GM12878 (cell line): ENCODE data around the gene COMT. TPM values are rescaled to one million over a fixed set of nuclear protein-coding genes. Genes with fewer than 3 reads are reported as not detected.

ENCODE experiments used
- ATAC-seq: fragments of 200-7000 bp; cut with Tn5 transposase; 3 replicates; pipeline ENCODE4 v1.9.1; 2020; ENCODE audit warnings: mild to moderate bottlenecking, moderate library complexity
- BruUV-seq: library from RNA; stranded (reverse); fragments of 400-500 nt; replicated peaks from 2 replicates; lab custom pipeline; 2021; lab: Mats Ljungman, UMichigan
- CTCF ChIA-PET: fragments of 300-600 bp; sonication (Branson Sonifier 250); formaldehyde crosslinking; extraction: SDS; loops from one replicate; lab custom pipeline; 2021; ENCODE audit warnings: inconsistent platforms; lab: Yijun Ruan, JAX
- POLR2A ChIA-PET: fragments of 350-600 bp; formaldehyde crosslinking; extraction: SDS; loops from one replicate; lab custom pipeline; 2021; ENCODE audit warnings: inconsistent platforms; lab: Charles Lee
- RAD21 ChIA-PET: fragments of 300-600 bp; sonication (Branson Sonifier 250); formaldehyde crosslinking; loops from one replicate; lab custom pipeline; 2023; ENCODE audit warnings: antibody characterized with exemption; ENCODE audit not compliant: unreplicated experiment; lab: Charles Lee
- SMC1A ChIA-PET: fragments of 300-600 bp; sonication (Branson Sonifier 250); formaldehyde crosslinking; loops from one replicate; lab custom pipeline; 2023; ENCODE audit not compliant: unreplicated experiment, uncharacterized antibody; lab: Charles Lee
- DNase-seq: peaks from one replicate; pipeline ENCODE4 v3.0.0-alpha.2; 2011; ENCODE audit warnings: low read depth, low spot score
- FAIRE-seq: peaks from 3 replicates; lab custom pipeline; 2011; peaks lifted over from hg19 to GRCh38; lab: Jason Lieb, UNC
- H2AFZ ChIP-seq: 2 replicates; pipeline ENCODE4 v1.6.0; 2011; ENCODE audit warnings: low read depth, low read length, control low read depth; ENCODE audit not compliant: control insufficient read depth
- H3K27ac ChIP-seq: 2 replicates; pipeline ENCODE4 v1.5.1; 2011; ENCODE audit warnings: control low read depth; ENCODE audit not compliant: control insufficient read depth, insufficient read depth
- H3K27me3 ChIP-seq, 2 experiments: replicated peaks in 1 of 2; 2 replicates each; pipeline versions ENCODE4 v1.6.0 to v1.6.1; 2011; ENCODE audit warnings: low read length in 1 of 2; ENCODE audit not compliant: control insufficient read depth in 2 of 2, insufficient read depth in 2 of 2
- H3K36me3 ChIP-seq, 2 experiments: 2 replicates each; pipeline ENCODE4 v1.5.1; 2011; ENCODE audit warnings: low read length in 1 of 2; ENCODE audit not compliant: control insufficient read depth in 2 of 2, insufficient read depth in 2 of 2
- H3K4me1 ChIP-seq: 2 replicates; pipeline ENCODE4 v1.6.1; 2011; ENCODE audit warnings: mild to moderate bottlenecking, low read length, moderate library complexity, mixed read lengths; ENCODE audit not compliant: control insufficient read depth, insufficient read depth
- H3K4me2 ChIP-seq: 2 replicates; pipeline ENCODE4 v1.6.0; 2011; ENCODE audit warnings: control low read depth; ENCODE audit not compliant: control insufficient read depth, insufficient read depth
- H3K4me3 ChIP-seq: fragments of 200-600 bp; sonication (generic); 2 replicates; pipeline ENCODE4 v1.5.1; 2016
- H3K79me2 ChIP-seq: 2 replicates; pipeline ENCODE4 v1.6.0; 2011; ENCODE audit warnings: low read length; ENCODE audit not compliant: control insufficient read depth, insufficient read depth
- H3K9ac ChIP-seq: 2 replicates; pipeline ENCODE4 v1.8.0; 2011; ENCODE audit warnings: low read length, control low read depth, mixed read lengths; ENCODE audit not compliant: control insufficient read depth, insufficient read depth
- H3K9me3 ChIP-seq: replicated peaks from 3 replicates; pipeline ENCODE4 v1.5.1; 2011; ENCODE audit warnings: mild to moderate bottlenecking, low read length; ENCODE audit not compliant: control insufficient read depth, insufficient read depth
- H4K20me1 ChIP-seq: 2 replicates; pipeline ENCODE4 v1.6.0; 2011; ENCODE audit not compliant: control insufficient read depth, insufficient read depth
- CBX3 ChIP-seq: fragments of 200-600 bp; sonication (generic); IDR thresholded peaks from 2 replicates; pipeline ENCODE4 v1.6.1; 2016; ENCODE audit warnings: low read depth, borderline replicate concordance
- EZH2 ChIP-seq: IDR thresholded peaks from 2 replicates; pipeline ENCODE4 v1.6.1; 2012; ENCODE audit warnings: low read depth, mild to moderate bottlenecking, control low read depth, inconsistent platforms, low read length, borderline replicate concordance; ENCODE audit not compliant: control insufficient read depth
- FOS ChIP-seq: IDR thresholded peaks from 3 replicates; pipeline ENCODE4 v1.6.1; 2011; ENCODE audit warnings: borderline replicate concordance; ENCODE audit not compliant: insufficient read length; ENCODE audit errors: extremely low read depth
- HDAC2 ChIP-seq: fragments of 200-600 bp; sonication (generic); IDR thresholded peaks from 2 replicates; pipeline ENCODE4 v1.6.1; 2017
- IKZF1 ChIP-seq: fragments of 450-650 bp; conservative IDR thresholded peaks from 2 replicates; pipeline ENCODE4 v1.6.1; 2017; ENCODE audit warnings: antibody characterized with exemption, mild to moderate bottlenecking
- MYC ChIP-seq: IDR thresholded peaks from 2 replicates; pipeline ENCODE4 v1.6.1; 2011; ENCODE audit warnings: mild to moderate bottlenecking, low read length, moderate library complexity, inconsistent platforms; ENCODE audit not compliant: insufficient read depth, insufficient replicate concordance, insufficient read length, severe bottlenecking
- NFIC ChIP-seq: IDR thresholded peaks from 2 replicates; pipeline ENCODE4 v1.6.1; 2012; ENCODE audit warnings: low read depth, mild to moderate bottlenecking, inconsistent platforms, low read length, moderate library complexity
- RAD51 ChIP-seq: fragments of 450-650 bp; IDR thresholded peaks from 2 replicates; pipeline ENCODE4 v1.6.1; 2016; ENCODE audit warnings: moderate library complexity, mild to moderate bottlenecking, inconsistent platforms
- SREBF1 ChIP-seq: IDR thresholded peaks from 2 replicates; pipeline ENCODE4 v1.6.1; 2012; ENCODE audit warnings: mild to moderate bottlenecking, low read length
- TCF3 ChIP-seq: IDR thresholded peaks from 2 replicates; pipeline ENCODE4 v1.6.1; 2012; ENCODE audit warnings: low read depth, mild to moderate bottlenecking, low read length, borderline replicate concordance; ENCODE audit not compliant: insufficient read depth
- WGBS: methylation state at CpG from one replicate; pipeline ENCODE4 v1.1.6; 2016; ENCODE audit warnings: low lambda C conversion rate; ENCODE audit not compliant: insufficient replicate concordance, insufficient coverage; ENCODE audit errors: missing lambda C conversion rate; 5-methylcytosine and 5-hydroxymethylcytosine counted together
- in situ Hi-C: fragments of 300-500 bp; cut with MboI; formaldehyde crosslinking; loops from 9 replicates; pipeline ENCODE4 v1.14.3; 2018; ENCODE audit warnings: mixed read lengths
- intact Hi-C: fragments of 100-400 bp; cut with micrococcal nuclease; formaldehyde crosslinking; loops from one replicate; pipeline ENCODE4 v1.14.2; 2022; ENCODE audit not compliant: unreplicated experiment
- polyA plus RNA-seq, 11 experiments: library from polyadenylated mRNA; depleted of rRNA in 4 of 11; unstranded in 6 of 11; stranded (reverse) in 5 of 11; fragments of >200 nt; fragmentation: Nextera tagmentation in 4 of 11; fragmentation: Illumina TruSeq in 1 of 11; extraction: Ambion mirVana in 4 of 11; extraction: Trizol in 1 of 11; gene quantifications; 1 replicate in 1 of 11; 2 replicates in 10 of 11; pipeline versions ENCODE4 v1.2.1 to v1.2.3, GENCODE V29; 2011 to 2016; ENCODE audit warnings: inconsistent platforms in 2 of 11, missing spikeins in 2 of 11, low read depth in 1 of 11
- total RNA-seq, 4 experiments: library from RNA; depleted of rRNA in 3 of 4; stranded (reverse); fragments of >200 nt in 3 of 4; fragmentation: Illumina TruSeq in 1 of 4; extraction: Trizol in 1 of 4; gene quantifications; 2 replicates each; pipeline versions ENCODE4 v1.2.1 to v1.2.3, GENCODE V29; 2013 to 2021
- TF ChIP-seq, protein P1 (sequence below): fragments of 150-350 bp; IDR thresholded peaks from 2 replicates; pipeline ENCODE4 v1.6.1; 2016; ENCODE audit warnings: low read depth, low read length
- TF ChIP-seq, protein P2 (sequence below): IDR thresholded peaks from 2 replicates; pipeline ENCODE4 v1.6.1; 2011; ENCODE audit warnings: low read depth, low read length, improper control_type of control experiment, borderline replicate concordance
- TF ChIP-seq, protein P3 (sequence below): IDR thresholded peaks from 2 replicates; pipeline ENCODE4 v1.6.1; 2011; ENCODE audit warnings: borderline replicate concordance, low read depth, mild to moderate bottlenecking, moderate library complexity, low read length; ENCODE audit not compliant: insufficient read depth, poor library complexity, severe bottlenecking
- TF ChIP-seq, protein P4 (sequence below): fragments of 450-650 bp; IDR thresholded peaks from 2 replicates; pipeline ENCODE4 v1.6.1; 2017; ENCODE audit warnings: low read depth, mild to moderate bottlenecking, moderate library complexity

Gene COMT
- total and polyA plus RNA-seq, 10 of the 15 experiments (the other 5 are each of a cell fraction or from before 2014, with no cell fraction given), result 4.5 to 152 (median 66.1) TPM

DNA sequence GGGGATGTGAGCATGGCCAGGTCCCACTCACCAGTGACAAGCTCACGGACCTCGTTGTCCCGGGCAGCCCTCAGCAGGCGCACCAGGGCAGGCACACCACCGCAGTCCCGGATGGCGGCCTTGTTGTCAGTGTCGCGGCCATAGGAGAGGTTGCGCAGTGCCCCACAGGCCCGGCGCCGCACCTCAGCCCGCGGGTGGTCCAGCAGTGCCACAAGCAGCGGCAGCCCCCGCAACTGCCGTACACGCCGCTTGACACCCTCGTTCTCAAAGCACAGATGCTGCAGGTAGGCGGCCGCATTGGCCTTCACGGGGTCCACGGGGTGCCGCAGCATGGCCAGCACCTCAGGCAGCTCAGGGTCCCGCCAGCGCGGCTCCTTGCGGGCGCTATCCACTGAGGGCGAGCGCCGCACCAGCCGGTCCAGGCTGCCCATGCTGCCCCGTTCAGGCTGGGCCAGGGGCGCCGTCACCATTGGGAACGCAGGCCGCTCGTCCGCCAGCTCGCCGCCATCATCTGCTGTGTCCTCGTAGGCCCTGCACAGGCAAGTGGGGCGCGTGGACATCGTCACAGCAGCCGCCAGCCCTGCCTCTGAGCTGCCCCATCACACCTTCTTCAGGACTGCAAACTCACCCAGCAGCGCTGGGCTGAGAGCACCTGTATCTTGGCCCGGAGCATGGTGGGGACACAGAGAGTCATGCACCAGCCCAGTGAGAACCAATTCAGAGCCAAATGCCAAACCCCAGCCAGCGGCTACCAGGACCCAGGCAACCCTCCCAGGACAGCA is 38.3 kb downstream of the COMT start:
- RAD21 ChIA-PET, result no interaction called here
- ATAC-seq (no peak), FAIRE-seq (no peak), DNase-seq (no peak)
- Histone ChIP-seq H3K36me3 (no peaks in the 10 kb centered on the region; a peak in 1 of 4 replicates), H3K4me2 (no peak overlapping the region), H3K9me3 (no peaks in the 10 kb centered on the region), H3K79me2 (no peaks in the 10 kb centered on the region), H4K20me1 (no peaks in the 10 kb centered on the region), H3K27me3 (no peaks in the 10 kb centered on the region), H3K27ac (no peak overlapping the region), H3K9ac (no peak overlapping the region), H3K4me3 (no peak overlapping the region), H3K4me1 (no peaks in the 10 kb centered on the region), H2AFZ (no peak overlapping the region)
- 69% methylated on average over 50 of the region's 52 CpGs for WGBS
- in situ Hi-C loops (no loop called here), intact Hi-C loops (no loop called here)
- TF ChIP-seq SREBF1 (no peak), IKZF1 (no peak), RAD51 (no peak), FOS (no peak), NFIC (no peak), CBX3 (no peak), EZH2 (no peak), HDAC2 (no peak), TCF3 (no peak), MYC (no peak)
- TF ChIP-seq, protein P1, sequence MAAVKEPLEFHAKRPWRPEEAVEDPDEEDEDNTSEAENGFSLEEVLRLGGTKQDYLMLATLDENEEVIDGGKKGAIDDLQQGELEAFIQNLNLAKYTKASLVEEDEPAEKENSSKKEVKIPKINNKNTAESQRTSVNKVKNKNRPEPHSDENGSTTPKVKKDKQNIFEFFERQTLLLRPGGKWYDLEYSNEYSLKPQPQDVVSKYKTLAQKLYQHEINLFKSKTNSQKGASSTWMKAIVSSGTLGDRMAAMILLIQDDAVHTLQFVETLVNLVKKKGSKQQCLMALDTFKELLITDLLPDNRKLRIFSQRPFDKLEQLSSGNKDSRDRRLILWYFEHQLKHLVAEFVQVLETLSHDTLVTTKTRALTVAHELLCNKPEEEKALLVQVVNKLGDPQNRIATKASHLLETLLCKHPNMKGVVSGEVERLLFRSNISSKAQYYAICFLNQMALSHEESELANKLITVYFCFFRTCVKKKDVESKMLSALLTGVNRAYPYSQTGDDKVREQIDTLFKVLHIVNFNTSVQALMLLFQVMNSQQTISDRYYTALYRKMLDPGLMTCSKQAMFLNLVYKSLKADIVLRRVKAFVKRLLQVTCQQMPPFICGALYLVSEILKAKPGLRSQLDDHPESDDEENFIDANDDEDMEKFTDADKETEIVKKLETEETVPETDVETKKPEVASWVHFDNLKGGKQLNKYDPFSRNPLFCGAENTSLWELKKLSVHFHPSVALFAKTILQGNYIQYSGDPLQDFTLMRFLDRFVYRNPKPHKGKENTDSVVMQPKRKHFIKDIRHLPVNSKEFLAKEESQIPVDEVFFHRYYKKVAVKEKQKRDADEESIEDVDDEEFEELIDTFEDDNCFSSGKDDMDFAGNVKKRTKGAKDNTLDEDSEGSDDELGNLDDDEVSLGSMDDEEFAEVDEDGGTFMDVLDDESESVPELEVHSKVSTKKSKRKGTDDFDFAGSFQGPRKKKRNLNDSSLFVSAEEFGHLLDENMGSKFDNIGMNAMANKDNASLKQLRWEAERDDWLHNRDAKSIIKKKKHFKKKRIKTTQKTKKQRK, result no peak
- TF ChIP-seq, protein P2, sequence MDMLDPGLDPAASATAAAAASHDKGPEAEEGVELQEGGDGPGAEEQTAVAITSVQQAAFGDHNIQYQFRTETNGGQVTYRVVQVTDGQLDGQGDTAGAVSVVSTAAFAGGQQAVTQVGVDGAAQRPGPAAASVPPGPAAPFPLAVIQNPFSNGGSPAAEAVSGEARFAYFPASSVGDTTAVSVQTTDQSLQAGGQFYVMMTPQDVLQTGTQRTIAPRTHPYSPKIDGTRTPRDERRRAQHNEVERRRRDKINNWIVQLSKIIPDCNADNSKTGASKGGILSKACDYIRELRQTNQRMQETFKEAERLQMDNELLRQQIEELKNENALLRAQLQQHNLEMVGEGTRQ, result no peak
- TF ChIP-seq, protein P3, sequence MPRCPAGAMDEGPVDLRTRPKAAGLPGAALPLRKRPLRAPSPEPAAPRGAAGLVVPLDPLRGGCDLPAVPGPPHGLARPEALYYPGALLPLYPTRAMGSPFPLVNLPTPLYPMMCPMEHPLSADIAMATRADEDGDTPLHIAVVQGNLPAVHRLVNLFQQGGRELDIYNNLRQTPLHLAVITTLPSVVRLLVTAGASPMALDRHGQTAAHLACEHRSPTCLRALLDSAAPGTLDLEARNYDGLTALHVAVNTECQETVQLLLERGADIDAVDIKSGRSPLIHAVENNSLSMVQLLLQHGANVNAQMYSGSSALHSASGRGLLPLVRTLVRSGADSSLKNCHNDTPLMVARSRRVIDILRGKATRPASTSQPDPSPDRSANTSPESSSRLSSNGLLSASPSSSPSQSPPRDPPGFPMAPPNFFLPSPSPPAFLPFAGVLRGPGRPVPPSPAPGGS, result no peak
- TF ChIP-seq, protein P4, sequence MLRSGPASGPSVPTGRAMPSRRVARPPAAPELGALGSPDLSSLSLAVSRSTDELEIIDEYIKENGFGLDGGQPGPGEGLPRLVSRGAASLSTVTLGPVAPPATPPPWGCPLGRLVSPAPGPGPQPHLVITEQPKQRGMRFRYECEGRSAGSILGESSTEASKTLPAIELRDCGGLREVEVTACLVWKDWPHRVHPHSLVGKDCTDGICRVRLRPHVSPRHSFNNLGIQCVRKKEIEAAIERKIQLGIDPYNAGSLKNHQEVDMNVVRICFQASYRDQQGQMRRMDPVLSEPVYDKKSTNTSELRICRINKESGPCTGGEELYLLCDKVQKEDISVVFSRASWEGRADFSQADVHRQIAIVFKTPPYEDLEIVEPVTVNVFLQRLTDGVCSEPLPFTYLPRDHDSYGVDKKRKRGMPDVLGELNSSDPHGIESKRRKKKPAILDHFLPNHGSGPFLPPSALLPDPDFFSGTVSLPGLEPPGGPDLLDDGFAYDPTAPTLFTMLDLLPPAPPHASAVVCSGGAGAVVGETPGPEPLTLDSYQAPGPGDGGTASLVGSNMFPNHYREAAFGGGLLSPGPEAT, result no peak
- POLR2A ChIA-PET, result no interaction called here
- CTCF ChIA-PET, result no interaction called here
- no TSS peak for BruUV-seq
- SMC1A ChIA-PET, result no interaction called here
